IMR-90 (cell line): ENCODE data around the gene FAM20B. TPM values are rescaled to one million over a fixed set of nuclear protein-coding genes. Genes with fewer than 3 reads are reported as not detected.

ENCODE experiments used
- ATAC-seq: fragments of 200-7000 bp; cut with Tn5 transposase; 2 replicates; pipeline ENCODE4 v1.9.1; 2020; ENCODE audit warnings: low read depth, mild to moderate bottlenecking, moderate library complexity
- BruUV-seq: library from RNA; stranded (reverse); fragments of 400-500 nt; replicated peaks from 2 replicates; lab custom pipeline; 2021; lab: Mats Ljungman, UMichigan
- CTCF ChIA-PET: fragments of 300-600 bp; formaldehyde crosslinking; extraction: SDS; loops from one replicate; lab custom pipeline; 2021; ENCODE audit warnings: antibody characterized with exemption; lab: Yijun Ruan, JAX
- POLR2A ChIA-PET: fragments of 300-600 bp; sonication (Branson Sonifier 250); formaldehyde crosslinking; loops from one replicate; lab custom pipeline; 2022; ENCODE audit warnings: antibody characterized with exemption; ENCODE audit not compliant: unreplicated experiment; lab: Charles Lee
- DNase-seq: peaks from one replicate; pipeline ENCODE4 v3.0.0; 2013
- H2AFZ ChIP-seq: replicated peaks from 2 replicates; pipeline ENCODE3; 2013; ENCODE audit warnings: low read length, mild to moderate bottlenecking; ENCODE audit not compliant: poor library complexity
- H2AK5ac ChIP-seq: 2 replicates; pipeline ENCODE4 v1.6.1; 2013; ENCODE audit warnings: low read depth, low read length, inconsistent platforms
- H2AK9ac ChIP-seq: replicated peaks from 2 replicates; pipeline ENCODE3; 2013; ENCODE audit warnings: mild to moderate bottlenecking, low read depth, low read length, moderate library complexity; ENCODE audit not compliant: poor library complexity
- H2BK120ac ChIP-seq: 2 replicates; pipeline ENCODE4 v1.6.1; 2013; ENCODE audit warnings: low read depth, low read length, inconsistent platforms
- H2BK15ac ChIP-seq: 3 replicates; pipeline ENCODE4 v1.6.1; 2013; ENCODE audit warnings: low read depth, low read length, inconsistent platforms
- H2BK20ac ChIP-seq: 2 replicates; pipeline ENCODE4 v1.6.1; 2013; ENCODE audit warnings: low read depth, mild to moderate bottlenecking, inconsistent platforms, low read length, moderate library complexity
- H2BK5ac ChIP-seq: 2 replicates; pipeline ENCODE4 v1.6.1; 2013; ENCODE audit warnings: mild to moderate bottlenecking, low read depth, low read length, inconsistent platforms; ENCODE audit not compliant: poor library complexity, severe bottlenecking
- H3K14ac ChIP-seq: replicated peaks from 2 replicates; pipeline ENCODE4 v1.6.1; 2013; ENCODE audit warnings: low read depth, low read length, inconsistent platforms
- H3K18ac ChIP-seq: 2 replicates; pipeline ENCODE4 v1.6.1; 2013; ENCODE audit warnings: low read depth, low read length, control low read depth
- H3K23ac ChIP-seq: 2 replicates; pipeline ENCODE4 v1.6.1; 2013; ENCODE audit warnings: low read depth, low read length, inconsistent platforms
- H3K27ac ChIP-seq: 2 replicates; pipeline ENCODE4 v1.5.1; 2013; ENCODE audit warnings: mild to moderate bottlenecking, control low read depth, low read length; ENCODE audit not compliant: insufficient read depth
- H3K27me3 ChIP-seq: 2 replicates; pipeline ENCODE4 v1.6.1; 2013; ENCODE audit warnings: low read length; ENCODE audit not compliant: control insufficient read depth, insufficient read depth
- H3K36me3 ChIP-seq: 2 replicates; pipeline ENCODE4 v1.6.1; 2013; ENCODE audit warnings: low read length, mixed read lengths; ENCODE audit not compliant: control insufficient read depth, insufficient read depth
- H3K4ac ChIP-seq: 2 replicates; pipeline ENCODE4 v1.6.1; 2013; ENCODE audit warnings: low read depth, low read length, inconsistent platforms
- H3K4me1 ChIP-seq: 2 replicates; pipeline ENCODE4 v1.6.1; 2013; ENCODE audit warnings: low read length, mixed read lengths; ENCODE audit not compliant: control insufficient read depth, insufficient read depth
- H3K4me2 ChIP-seq: 2 replicates; pipeline ENCODE4 v1.6.1; 2013; ENCODE audit warnings: low read depth, mild to moderate bottlenecking, control low read depth, low read length, moderate library complexity
- H3K4me3 ChIP-seq: 2 replicates; pipeline ENCODE4 v1.5.1; 2013; ENCODE audit warnings: low read depth, mild to moderate bottlenecking, control low read depth, low read length, moderate library complexity; ENCODE audit not compliant: insufficient read depth
- H3K56ac ChIP-seq: 2 replicates; pipeline ENCODE4 v1.6.1; 2013; ENCODE audit warnings: low read length, inconsistent platforms; ENCODE audit not compliant: insufficient read depth; ENCODE audit errors: extremely low read depth
- H3K79me1 ChIP-seq, 2 experiments: 2 replicates each; pipeline ENCODE4 v1.6.1; 2013; ENCODE audit warnings: low read length in 2 of 2, inconsistent platforms in 1 of 2, low read depth in 1 of 2
- H3K9ac ChIP-seq: 2 replicates; pipeline ENCODE4 v1.6.1; 2013; ENCODE audit warnings: low read depth, low read length, control low read depth
- H3K9me1 ChIP-seq: 2 replicates; pipeline ENCODE4 v1.6.1; 2013; ENCODE audit warnings: low read length, inconsistent platforms; ENCODE audit not compliant: insufficient read depth
- H3K9me3 ChIP-seq: 2 replicates; pipeline ENCODE4 v1.6.1; 2013; ENCODE audit warnings: low read length; ENCODE audit not compliant: control insufficient read depth, insufficient read depth
- H4K20me1 ChIP-seq: 2 replicates; pipeline ENCODE4 v1.6.1; 2013; ENCODE audit warnings: low read length, inconsistent platforms; ENCODE audit not compliant: insufficient read depth
- H4K5ac ChIP-seq: 2 replicates; pipeline ENCODE4 v1.6.1; 2013; ENCODE audit warnings: mild to moderate bottlenecking, low read depth, low read length, control low read depth
- H4K8ac ChIP-seq, 2 experiments: 2 replicates each; pipeline ENCODE4 v1.6.1; 2013; ENCODE audit warnings: low read depth in 2 of 2, low read length in 2 of 2, control low read depth in 1 of 2, inconsistent platforms in 1 of 2
- H4K91ac ChIP-seq: 2 replicates; pipeline ENCODE4 v1.6.1; 2013; ENCODE audit warnings: low read depth, low read length, inconsistent platforms; ENCODE audit not compliant: insufficient read depth
- BHLHE40 ChIP-seq: fragments of 150-350 bp; IDR thresholded peaks from 2 replicates; pipeline ENCODE4 v1.6.1; 2016; ENCODE audit warnings: mild to moderate bottlenecking, low read depth, low read length
- CEBPB ChIP-seq: IDR thresholded peaks from 2 replicates; pipeline ENCODE4 v1.6.1; 2012; ENCODE audit warnings: low read depth, low read length, improper control_type of control experiment
- CHD1 ChIP-seq: IDR thresholded peaks from 2 replicates; pipeline ENCODE4 v1.6.1; 2012; ENCODE audit warnings: low read depth, low read length, improper control_type of control experiment
- CTCF ChIP-seq: conservative IDR thresholded peaks from 2 replicates; pipeline ENCODE4 v1.5.1; 2012; ENCODE audit warnings: mild to moderate bottlenecking, low read depth, low read length, improper control_type of control experiment
- FOS ChIP-seq: fragments of 150-350 bp; IDR thresholded peaks from 2 replicates; pipeline ENCODE4 v1.6.1; 2016; ENCODE audit warnings: low read depth, low read length
- MAFK ChIP-seq: IDR thresholded peaks from 2 replicates; pipeline ENCODE4 v1.6.1; 2012; ENCODE audit warnings: low read depth, low read length, improper control_type of control experiment
- MAZ ChIP-seq: IDR thresholded peaks from 2 replicates; pipeline ENCODE4 v1.6.1; 2012; ENCODE audit warnings: low read depth, mild to moderate bottlenecking, low read length, improper control_type of control experiment, moderate library complexity, borderline replicate concordance
- MXI1 ChIP-seq: IDR thresholded peaks from 2 replicates; pipeline ENCODE4 v1.6.1; 2012; ENCODE audit warnings: low read depth, mild to moderate bottlenecking, low read length, moderate library complexity, borderline replicate concordance
- NFE2L2 ChIP-seq: fragments of 150-350 bp; IDR thresholded peaks from 2 replicates; pipeline ENCODE4 v1.6.1; 2016; ENCODE audit warnings: low read depth, mild to moderate bottlenecking, low read length
- POLR2A ChIP-seq: IDR thresholded peaks from 2 replicates; pipeline ENCODE4 v1.6.1; 2012; ENCODE audit warnings: mild to moderate bottlenecking, low read depth, low read length
- RAD21 ChIP-seq: IDR thresholded peaks from 2 replicates; pipeline ENCODE4 v1.6.1; 2012; ENCODE audit warnings: low read length, improper control_type of control experiment
- RCOR1 ChIP-seq: IDR thresholded peaks from 2 replicates; pipeline ENCODE4 v1.6.1; 2012; ENCODE audit warnings: mild to moderate bottlenecking, low read length, improper control_type of control experiment; ENCODE audit not compliant: insufficient replicate concordance
- RFX5 ChIP-seq: IDR thresholded peaks from 2 replicates; pipeline ENCODE4 v1.8.0; 2012; ENCODE audit warnings: low read depth, mild to moderate bottlenecking, low read length, moderate library complexity
- SMC3 ChIP-seq: fragments of 150-350 bp; IDR thresholded peaks from 2 replicates; pipeline ENCODE4 v1.6.1; 2016; ENCODE audit warnings: low read depth, mild to moderate bottlenecking, antibody characterized with exemption, low read length, moderate library complexity
- USF2 ChIP-seq: fragments of 150-350 bp; IDR thresholded peaks from 2 replicates; pipeline ENCODE4 v1.6.1; 2017; ENCODE audit warnings: mild to moderate bottlenecking, antibody characterized with exemption, low read length, low read depth
- WGBS, 2 experiments: methylation state at CpG; one replicate each; pipeline versions ENCODE4 v1.1.5 to v1.1.7; 2013; ENCODE audit warnings: missing lambda C conversion rate in 2 of 2; ENCODE audit not compliant: insufficient read length in 1 of 2; ENCODE audit errors: extremely low coverage in 2 of 2; 5-methylcytosine and 5-hydroxymethylcytosine counted together
- dilution Hi-C: fragments of 300-500 bp; cut with HindIII; formaldehyde crosslinking; loops from one replicate; pipeline ENCODE4 v1.14.3; 2018; ENCODE audit warnings: low sequenced_read_pairs; ENCODE audit not compliant: unreplicated experiment
- in situ Hi-C: fragments of 300-500 bp; cut with MboI; formaldehyde crosslinking; loops from 3 replicates; pipeline ENCODE4 v1.14.3; 2019; ENCODE audit warnings: low sequenced_read_pairs, inconsistent platforms, mixed read lengths
- intact Hi-C: fragments of 100-400 bp; cut with micrococcal nuclease; formaldehyde crosslinking; loops from 2 replicates; pipeline ENCODE4 v1.10.0; 2022
- polyA plus RNA-seq, 3 experiments: library from polyadenylated mRNA; depleted of rRNA; stranded (reverse); fragments of >200 nt; gene quantifications; 2 replicates each; pipeline ENCODE4 v1.2.3, GENCODE V29; 2012; ENCODE audit warnings: low replicate concordance in 1 of 3
- total RNA-seq: library from RNA; depleted of rRNA; stranded (reverse); fragments of >200 nt; gene quantifications from 2 replicates; pipeline ENCODE4 v1.2.3, GENCODE V29; 2012
- TF ChIP-seq, protein P1 (sequence below): fragments of 150-350 bp; IDR thresholded peaks from 2 replicates; pipeline ENCODE4 v1.6.1; 2016; ENCODE audit warnings: low read depth, mild to moderate bottlenecking, low read length, moderate library complexity, borderline replicate concordance

The FAM20B gene
- total and polyA plus RNA-seq, 2 of the 4 experiments (the other 2 are of a cell fraction): 17.1 to 38.4 TPM

DNA sequence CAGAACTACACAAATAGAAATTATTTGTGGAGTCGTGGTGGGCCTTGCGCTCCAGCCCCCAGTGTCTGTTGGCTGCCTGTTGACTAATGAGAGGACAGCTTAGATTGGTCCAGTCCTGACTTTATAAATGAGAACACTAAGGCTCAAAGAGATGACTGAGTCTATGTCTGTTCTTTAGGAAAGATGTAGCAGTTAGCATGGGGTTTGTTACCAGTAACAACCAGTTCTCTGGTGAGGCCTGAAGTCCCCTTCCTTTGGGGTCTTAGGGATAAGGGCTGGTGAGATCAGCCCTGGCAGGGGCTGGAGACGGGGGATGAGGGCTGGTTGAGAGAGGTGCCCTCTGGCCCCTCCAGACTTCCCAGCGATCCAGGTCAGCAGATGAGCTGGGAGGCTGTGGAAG lies 65.2 kb downstream of the FAM20B start:
- H3K27ac ChIP-seq: peak overlapping the region; percentile 50; the same call in 1 of the 2 replicates
- no peak overlapping the region for H3K4me3 ChIP-seq
- H3K4me1 ChIP-seq: peaks cover 10% of the 10 kb centered on the region
- peak overlapping the region in 1 of 2 experiments; percentile 20; a peak in 1 of 4 replicates for H4K8ac ChIP-seq
- H2BK120ac ChIP-seq: peak overlapping the region; percentile 9; the same call in 1 of the 2 replicates
- peaks cover 0 to 70% of the 10 kb centered on the region in 2 experiments; a peak in 2 of 4 replicates for H3K79me1 ChIP-seq
- in situ Hi-C loops: no loop called here
- no TSS peak for BruUV-seq
- H3K14ac ChIP-seq: peak overlapping the region; percentile 36; the same call in 1 of the 2 replicates
- no peak overlapping the region for H3K4me2 ChIP-seq
- ChIA-PET CTCF (interaction anchor here (1.2 kb wide), 1 partner anchor 29 kb away, joined by 3 read pairs; no protein-coding TSS in a partner anchor), POLR2A (no interaction called here)
- no peak overlapping the region; the same call in 1 of the 2 replicates for H2AK5ac ChIP-seq
- no peak overlapping the region for H3K9ac ChIP-seq
- H4K91ac ChIP-seq: peak overlapping the region; percentile 4
- H2BK20ac ChIP-seq: no peak overlapping the region
- peaks cover 23% of the 10 kb centered on the region for H3K9me1 ChIP-seq
- intact Hi-C loops: no loop called here
- H2BK15ac ChIP-seq: peak overlapping the region; percentile 34; the same call in 1 of the 3 replicates
- WGBS, 2 experiments: 100% methylated on average over 1 of the region's 4 CpGs; no CpG with 5 or more reads in 1 of the 2 experiments
- dilution Hi-C loops: no loop called here
- no peak overlapping the region for H4K5ac ChIP-seq
- no peak overlapping the region for H2AFZ ChIP-seq
- no peak overlapping the region for H3K56ac ChIP-seq
- 0 out of 2 replicates have a peak overlapping the region, but pooled peaks have one; percentile 52 for H3K23ac ChIP-seq
- TF ChIP-seq RCOR1 (no peak), FOS (no peak), RFX5 (no peak), USF2 (no peak), MXI1 (no peak), NFE2L2 (no peak), CTCF (no peak), RAD21 (no peak), CEBPB (no peak), MAFK (no peak), SMC3 (no peak), BHLHE40 (no peak), CHD1 (no peak), POLR2A (no peak), MAZ (no peak)
- TF ChIP-seq, protein P1, sequence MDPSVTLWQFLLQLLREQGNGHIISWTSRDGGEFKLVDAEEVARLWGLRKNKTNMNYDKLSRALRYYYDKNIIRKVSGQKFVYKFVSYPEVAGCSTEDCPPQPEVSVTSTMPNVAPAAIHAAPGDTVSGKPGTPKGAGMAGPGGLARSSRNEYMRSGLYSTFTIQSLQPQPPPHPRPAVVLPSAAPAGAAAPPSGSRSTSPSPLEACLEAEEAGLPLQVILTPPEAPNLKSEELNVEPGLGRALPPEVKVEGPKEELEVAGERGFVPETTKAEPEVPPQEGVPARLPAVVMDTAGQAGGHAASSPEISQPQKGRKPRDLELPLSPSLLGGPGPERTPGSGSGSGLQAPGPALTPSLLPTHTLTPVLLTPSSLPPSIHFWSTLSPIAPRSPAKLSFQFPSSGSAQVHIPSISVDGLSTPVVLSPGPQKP: no peak
- H3K27me3 ChIP-seq: no peaks in the 10 kb centered on the region
- H4K20me1 ChIP-seq: peaks cover 3% of the 10 kb centered on the region; the same call in 1 of the 2 replicates
- peaks cover 44% of the 10 kb centered on the region for H3K36me3 ChIP-seq
- DNase-seq: no peak
- no peak overlapping the region for H2BK5ac ChIP-seq
- no peak for ATAC-seq
- no peak overlapping the region; the same call in 1 of the 2 replicates for H3K18ac ChIP-seq
- H2AK9ac ChIP-seq: no peak overlapping the region
- peak overlapping the region; percentile 28; the same call in 1 of the 2 replicates for H3K4ac ChIP-seq
- no peaks in the 10 kb centered on the region for H3K9me3 ChIP-seq
